Epithelial cell of prostate (primary cell): Measurements from ENCODE around the gene ARFGAP2.
"Not testable (repeated sequence)": the region's sequence is repeated elsewhere in the genome, so short reads cannot be mapped to it uniquely, and the experiment has no call there.

Experiments used
- DNase-seq: peaks from one replicate; pipeline ENCODE4 v3.0.0-alpha.2; 2011; ENCODE audit warnings: low read depth, low spot score
- H3K27ac ChIP-seq: fragments of 450-650 bp; 2 replicates; pipeline ENCODE4 v1.5.1; 2017; ENCODE audit warnings: mild to moderate bottlenecking

ARFGAP2 gene

DNA sequence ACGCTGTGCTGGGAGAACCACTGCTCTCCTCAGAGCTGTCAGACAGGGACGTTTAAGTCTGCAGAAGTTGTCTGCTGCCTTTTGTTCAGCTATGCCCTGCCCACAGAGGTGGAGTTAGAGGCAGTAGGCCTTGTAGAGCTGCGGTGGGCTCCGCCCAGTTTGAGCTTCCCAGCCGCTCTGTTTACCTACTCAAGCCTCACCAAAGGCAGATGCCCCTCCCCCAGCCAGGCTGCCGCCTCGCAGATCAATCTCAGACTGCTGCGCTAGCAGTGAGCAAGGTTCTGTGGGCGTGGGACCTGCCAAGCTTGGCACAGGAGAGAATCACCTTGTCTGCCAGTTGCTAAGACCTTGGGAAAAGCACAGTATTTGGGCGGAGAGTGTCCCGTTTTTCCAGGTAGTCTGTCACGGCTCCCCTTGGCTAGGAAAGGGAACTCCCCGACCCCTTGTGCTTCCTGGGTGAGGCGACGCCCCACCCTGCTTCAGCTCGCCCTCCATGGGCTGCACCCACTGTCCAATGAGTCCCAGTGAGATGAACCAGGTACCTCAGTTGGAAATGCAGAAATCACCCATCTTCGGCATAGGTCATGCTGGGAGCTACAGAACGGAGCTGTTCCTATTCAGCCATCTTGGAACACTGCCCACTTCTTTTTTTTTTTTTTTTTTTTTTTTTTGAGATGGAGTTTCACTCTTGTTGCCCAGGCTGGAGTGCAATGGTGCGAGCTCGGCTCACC is 57.6 kb downstream of the ARFGAP2 start:
- H3K27ac ChIP-seq = not testable (repeated sequence)
- DNase-seq = peak; percentile 72
